ENCODE results near the gene TACO1.

DNA sequence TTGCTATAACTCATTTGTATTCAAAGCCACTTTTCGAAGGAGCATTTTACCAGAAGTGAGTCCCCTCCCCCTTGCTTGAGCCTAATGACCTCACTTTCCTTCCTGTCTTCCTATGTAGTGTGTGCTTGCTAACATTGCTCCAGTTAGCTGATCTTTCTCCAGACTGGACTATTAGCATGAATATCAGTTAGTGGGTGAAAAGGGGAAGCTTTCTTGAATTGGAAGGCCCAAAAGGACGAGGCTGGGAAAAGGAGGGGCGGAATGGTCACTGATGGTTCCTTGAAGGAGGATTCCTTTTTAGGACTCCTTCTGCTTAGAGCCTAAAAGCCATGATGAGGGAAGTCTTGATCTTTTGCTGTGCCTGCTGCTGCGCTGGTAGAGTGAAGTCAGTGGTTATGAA, 33.5 kb downstream of the TACO1 start:
- TF ChIP-seq ZNF3 (CRISPR knock-in tag; IDR thresholded peaks at IDR 0.05) (no peak), MECOM (CRISPR knock-in tag; IDR thresholded peaks at IDR 0.05) (no peak), JUNB (CRISPR knock-in tag; conservative IDR thresholded peaks at IDR 0.05) (no peak), CBFA2T3 (IDR thresholded peaks at IDR 0.05) (no peak), TAF1 (IDR thresholded peaks at IDR 0.05; ENCODE audit: control insufficient read depth, extremely low read depth, insufficient read depth, low read length, severe bottlenecking) (no peak), POLR2AphosphoS5 (IDR thresholded peaks at IDR 0.05; ENCODE audit: control insufficient read depth, insufficient read depth, low read depth, low read length) (no peak), FOXJ3 (CRISPR knock-in tag; IDR thresholded peaks at IDR 0.05) (no peak), YY1 (IDR thresholded peaks at IDR 0.05; ENCODE audit: borderline replicate concordance in 1 of 3, control insufficient read depth in 1 of 3, extremely low read depth in 1 of 3, insufficient read depth in 3 of 3, insufficient read length in 1 of 3, insufficient replicate concordance in 2 of 3, low read depth in 1 of 3, low read length in 2 of 3) (no peak)
- TF ChIP-seq, protein P1, sequence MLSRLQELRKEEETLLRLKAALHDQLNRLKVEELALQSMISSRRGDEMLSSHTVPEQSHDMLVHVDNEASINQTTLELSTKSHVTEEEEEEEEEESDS (CRISPR knock-in tag; IDR thresholded peaks at IDR 0.05) = no peak

Measured in K562 (cell line).